ENCODE measurements around the gene ATP10D. TPM values are rescaled to one million over a fixed set of nuclear protein-coding genes. Genes with fewer than 3 reads are reported as not detected.

ATP10D gene
- total RNA-seq, 1 donor from 2014 or later: 36.2 TPM

DNA sequence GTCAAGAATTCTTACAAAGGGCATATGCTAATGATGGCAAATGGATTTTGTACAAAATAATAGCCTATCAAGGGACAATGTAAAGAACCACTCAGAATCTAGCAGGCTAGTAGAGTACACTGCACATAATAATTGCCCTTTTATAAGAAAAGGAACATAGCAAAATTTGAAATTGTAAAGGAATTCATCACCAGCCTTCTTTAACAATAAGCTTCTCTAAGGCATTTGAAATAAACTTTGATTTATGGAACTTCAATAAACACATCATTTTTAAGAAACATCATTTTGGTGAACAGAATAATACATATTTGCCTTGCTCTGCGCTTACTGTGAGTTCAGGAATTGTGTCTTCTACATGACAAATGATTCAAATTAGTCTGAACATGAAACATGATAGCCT is 9.7 kb upstream of the ATP10D start:
- H3K4me1 Mint-ChIP-seq (ENCODE audit: unreplicated experiment): peaks cover 4% of the 10 kb centered on the region
- no peak overlapping the region for H3K27ac Mint-ChIP-seq (ENCODE audit: unreplicated experiment)
- H3K4me3 Mint-ChIP-seq (ENCODE audit: unreplicated experiment): no peak overlapping the region
- H3K9me3 Mint-ChIP-seq (ENCODE audit: unreplicated experiment): no peaks in the 10 kb centered on the region
- no peaks in the 10 kb centered on the region for H3K36me3 Mint-ChIP-seq (ENCODE audit: unreplicated experiment)
- H3K27me3 Mint-ChIP-seq (ENCODE audit: unreplicated experiment): no peaks in the 10 kb centered on the region
- no peak for TF ChIP-seq CTCF (IDR thresholded peaks at IDR 0.05)
- no peak for DNase-seq (ENCODE audit: extremely low spot score, unreplicated experiment)

DNA sequence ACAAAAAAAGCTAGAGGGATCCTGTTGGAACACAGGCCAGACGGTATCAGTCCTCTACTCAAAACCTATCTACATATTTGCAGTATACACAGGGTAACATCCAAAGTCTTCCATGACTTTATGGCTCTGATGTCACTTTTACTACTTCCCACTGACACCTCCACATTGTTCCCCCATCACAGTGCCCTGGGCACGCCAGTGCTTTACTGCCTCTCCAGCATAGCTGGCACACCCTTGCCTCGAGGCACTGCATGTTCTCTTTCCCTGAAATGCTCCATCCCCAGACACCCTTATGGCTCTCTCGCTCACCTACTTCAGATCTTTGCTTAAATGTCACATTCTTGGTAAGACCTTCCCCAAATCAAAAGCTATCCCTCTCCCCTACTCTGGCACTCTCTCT is 6.3 kb upstream of the ATP10D start:
- Mint-ChIP-seq H3K4me1 (ENCODE audit: unreplicated experiment) (peaks cover 5% of the 10 kb centered on the region), H3K4me3 (ENCODE audit: unreplicated experiment) (no peak overlapping the region), H3K27me3 (ENCODE audit: unreplicated experiment) (no peaks in the 10 kb centered on the region), H3K27ac (ENCODE audit: unreplicated experiment) (no peak overlapping the region), H3K36me3 (ENCODE audit: unreplicated experiment) (no peaks in the 10 kb centered on the region), H3K9me3 (ENCODE audit: unreplicated experiment) (no peaks in the 10 kb centered on the region)
- no peak for DNase-seq (ENCODE audit: extremely low spot score, unreplicated experiment)
- TF ChIP-seq CTCF (IDR thresholded peaks at IDR 0.05): no peak

GRCh38 chr4:47482326-47482725 is 2.7 kb upstream of the ATP10D start:
- no peak for TF ChIP-seq CTCF (IDR thresholded peaks at IDR 0.05)
- no peak for DNase-seq (ENCODE audit: extremely low spot score, unreplicated experiment)
- Mint-ChIP-seq H3K36me3 (ENCODE audit: unreplicated experiment) (no peaks in the 10 kb centered on the region), H3K4me3 (ENCODE audit: unreplicated experiment) (no peak overlapping the region), H3K4me1 (ENCODE audit: unreplicated experiment) (peaks cover 23% of the 10 kb centered on the region), H3K9me3 (ENCODE audit: unreplicated experiment) (no peaks in the 10 kb centered on the region), H3K27ac (ENCODE audit: unreplicated experiment) (no peak overlapping the region), H3K27me3 (ENCODE audit: unreplicated experiment) (no peaks in the 10 kb centered on the region)

- no peak for TF ChIP-seq CTCF (IDR thresholded peaks at IDR 0.05)
- Mint-ChIP-seq H3K27ac (ENCODE audit: unreplicated experiment) (peak overlapping the region; percentile 100), H3K9me3 (ENCODE audit: unreplicated experiment) (peaks cover 1% of the 10 kb centered on the region), H3K4me3 (ENCODE audit: unreplicated experiment) (no peak overlapping the region), H3K4me1 (ENCODE audit: unreplicated experiment) (peaks cover 23% of the 10 kb centered on the region), H3K36me3 (ENCODE audit: unreplicated experiment) (no peaks in the 10 kb centered on the region), H3K27me3 (ENCODE audit: unreplicated experiment) (no peaks in the 10 kb centered on the region)
- DNase-seq (ENCODE audit: extremely low spot score, unreplicated experiment): no peak
Observed at GRCh38 chr4:47483745-47484144, 1.3 kb upstream of the ATP10D start.

- H3K36me3 Mint-ChIP-seq (ENCODE audit: unreplicated experiment): no peaks in the 10 kb centered on the region
- H3K27ac Mint-ChIP-seq (ENCODE audit: unreplicated experiment): peak overlapping the region; percentile 100
- no peak overlapping the region for H3K4me3 Mint-ChIP-seq (ENCODE audit: unreplicated experiment)
- DNase-seq (ENCODE audit: extremely low spot score, unreplicated experiment): no peak
- peaks cover 3% of the 10 kb centered on the region for H3K9me3 Mint-ChIP-seq (ENCODE audit: unreplicated experiment)
- no peaks in the 10 kb centered on the region for H3K27me3 Mint-ChIP-seq (ENCODE audit: unreplicated experiment)
- TF ChIP-seq CTCF (IDR thresholded peaks at IDR 0.05): no peak
- H3K4me1 Mint-ChIP-seq (ENCODE audit: unreplicated experiment): peaks cover 19% of the 10 kb centered on the region
Observed at GRCh38 chr4:47484168-47484567, 907 bp upstream of the ATP10D start.

Measured in osteocyte (in vitro differentiated cells).